Measurements from ENCODE around the gene ASB1.

Gene ASB1

GRCh38 chr2:238465487-238466242 is 38.9 kb downstream of the ASB1 start:
- DNase-seq (ENCODE audit: low spot score), result no peak
- no peak for FAIRE-seq

- no peak for FAIRE-seq
- no peak for DNase-seq (ENCODE audit: low spot score)
These were observed 39.6 kb downstream of the ASB1 start for GRCh38 chr2:238466243-238466756.

- FAIRE-seq (no peak), DNase-seq (ENCODE audit: low spot score) (no peak)
These were observed 40.3 kb downstream of the ASB1 start for GRCh38 chr2:238467062-238467461.

- FAIRE-seq (no peak), DNase-seq (ENCODE audit: low spot score) (no peak)
These were observed 41.1 kb downstream of the ASB1 start for GRCh38 chr2:238467792-238468191.

- FAIRE-seq (no peak), DNase-seq (ENCODE audit: low spot score) (no peak)
These were observed 42.4 kb downstream of the ASB1 start for GRCh38 chr2:238469155-238469554.

GRCh38 chr2:238473014-238473413 is 46.3 kb downstream of the ASB1 start:
- FAIRE-seq, result no peak

GRCh38 chr2:238473523-238473922 is 46.8 kb downstream of the ASB1 start:
- DNase-seq (ENCODE audit: low spot score), result no peak
- no peak for FAIRE-seq

More at GRCh38 chr2:238473014-238473413, 46.3 kb downstream of the ASB1 start:
- no peak for DNase-seq (ENCODE audit: low spot score)

- FAIRE-seq (no peak), DNase-seq (ENCODE audit: low spot score) (no peak)
These were observed 48.3 kb downstream of the ASB1 start for GRCh38 chr2:238475034-238475433.

- no peak for FAIRE-seq
These were observed 48.8 kb downstream of the ASB1 start for GRCh38 chr2:238475566-238475965.

GRCh38 chr2:238476258-238476657 is 49.5 kb downstream of the ASB1 start:
- DNase-seq (ENCODE audit: low spot score), result no peak
- FAIRE-seq, result no peak

More at GRCh38 chr2:238475566-238475965, 48.8 kb downstream of the ASB1 start:
- no peak for DNase-seq (ENCODE audit: low spot score)

- no peak for FAIRE-seq
- DNase-seq (ENCODE audit: low spot score), result no peak
These were observed 51.5 kb downstream of the ASB1 start for GRCh38 chr2:238478216-238478615.

GRCh38 chr2:238479847-238480246 is 53.1 kb downstream of the ASB1 start:
- FAIRE-seq (no peak), DNase-seq (ENCODE audit: low spot score) (no peak)

GRCh38 chr2:238483021-238483420 is 56.3 kb downstream of the ASB1 start:
- FAIRE-seq (no peak), DNase-seq (ENCODE audit: low spot score) (no peak)

- DNase-seq (ENCODE audit: low spot score) (no peak), FAIRE-seq (no peak)
These were observed 56.9 kb downstream of the ASB1 start for GRCh38 chr2:238483656-238484055.

GRCh38 chr2:238484522-238485452 is 58.1 kb downstream of the ASB1 start:
- no peak for FAIRE-seq
- DNase-seq (ENCODE audit: low spot score), result no peak

GRCh38 chr2:238486123-238486848 is 59.6 kb downstream of the ASB1 start:
- FAIRE-seq, result no peak
- DNase-seq (ENCODE audit: low spot score), result no peak

- no peak for DNase-seq (ENCODE audit: low spot score)
- no peak for FAIRE-seq
These were observed 60.4 kb downstream of the ASB1 start for GRCh38 chr2:238487134-238487533.

GRCh38 chr2:238487652-238488346 is 61.1 kb downstream of the ASB1 start:
- no peak for FAIRE-seq
- DNase-seq (ENCODE audit: low spot score), result no peak

GRCh38 chr2:238488347-238488826 is 61.7 kb downstream of the ASB1 start:
- no peak for DNase-seq (ENCODE audit: low spot score)
- FAIRE-seq, result no peak

GRCh38 chr2:238489431-238489830 is 62.7 kb downstream of the ASB1 start:
- FAIRE-seq (no peak), DNase-seq (ENCODE audit: low spot score) (no peak)

GRCh38 chr2:238489896-238490295 is 63.2 kb downstream of the ASB1 start:
- no peak for DNase-seq (ENCODE audit: low spot score)
- no peak for FAIRE-seq

Measured in RCC 7860 (cell line).